ENCODE results near the gene UFD1. TPM values are rescaled to one million over a fixed set of nuclear protein-coding genes. Genes with fewer than 3 reads are reported as not detected.

UFD1 gene
- total and polyA plus RNA-seq, 2 of the 13 experiments (the other 11 are each of a cell fraction or from before 2014, with no cell fraction given), result 47.9 to 51.1 TPM

- TF ChIP-seq ZNF280D (CRISPR knock-in tag; IDR thresholded peaks at IDR 0.05) (0 out of 2 replicates have a peak, but pooled peaks have one; percentile 20), ZNF446 (CRISPR knock-in tag; IDR thresholded peaks at IDR 0.05) (no peak; the same call in 1 of the 2 replicates), ZNF616 (CRISPR knock-in tag; IDR thresholded peaks at IDR 0.05; ENCODE audit: low read depth) (no peak), ZNF513 (CRISPR knock-in tag; conservative IDR thresholded peaks at IDR 0.05) (no peak), ZNF713 (CRISPR knock-in tag; IDR thresholded peaks at IDR 0.05) (no peak), AGO2 (optimal IDR thresholded peaks at IDR 0.05; ENCODE audit: low read depth, low read length) (peak; percentile 86), RFX3 (CRISPR knock-in tag; IDR thresholded peaks at IDR 0.05) (no peak), ZNF274 (CRISPR knock-in tag; IDR thresholded peaks at IDR 0.05) (no peak), FOXM1 (CRISPR knock-in tag; IDR thresholded peaks at IDR 0.05) (no peak), SIX1 (CRISPR knock-in tag; IDR thresholded peaks at IDR 0.05; ENCODE audit: borderline replicate concordance) (no peak), NFYB (CRISPR knock-in tag; IDR thresholded peaks at IDR 0.05) (peak; percentile 98), SMC3 (IDR thresholded peaks at IDR 0.05; ENCODE audit: low read length) (no peak), ASH2L (IDR thresholded peaks at IDR 0.05; ENCODE audit: insufficient read length, low read depth, low read length) (peak; percentile 83), ZNF160 (CRISPR knock-in tag; IDR thresholded peaks at IDR 0.05) (no peak), ZNF749 (CRISPR knock-in tag; IDR thresholded peaks at IDR 0.05; ENCODE audit: borderline replicate concordance) (no peak; the same call in 1 of the 2 replicates), NR2F1 (CRISPR knock-in tag; IDR thresholded peaks at IDR 0.05) (no peak), ZKSCAN8 (CRISPR knock-in tag; IDR thresholded peaks at IDR 0.05; ENCODE audit: borderline replicate concordance) (no peak)
- TF ChIP-seq, protein P1, sequence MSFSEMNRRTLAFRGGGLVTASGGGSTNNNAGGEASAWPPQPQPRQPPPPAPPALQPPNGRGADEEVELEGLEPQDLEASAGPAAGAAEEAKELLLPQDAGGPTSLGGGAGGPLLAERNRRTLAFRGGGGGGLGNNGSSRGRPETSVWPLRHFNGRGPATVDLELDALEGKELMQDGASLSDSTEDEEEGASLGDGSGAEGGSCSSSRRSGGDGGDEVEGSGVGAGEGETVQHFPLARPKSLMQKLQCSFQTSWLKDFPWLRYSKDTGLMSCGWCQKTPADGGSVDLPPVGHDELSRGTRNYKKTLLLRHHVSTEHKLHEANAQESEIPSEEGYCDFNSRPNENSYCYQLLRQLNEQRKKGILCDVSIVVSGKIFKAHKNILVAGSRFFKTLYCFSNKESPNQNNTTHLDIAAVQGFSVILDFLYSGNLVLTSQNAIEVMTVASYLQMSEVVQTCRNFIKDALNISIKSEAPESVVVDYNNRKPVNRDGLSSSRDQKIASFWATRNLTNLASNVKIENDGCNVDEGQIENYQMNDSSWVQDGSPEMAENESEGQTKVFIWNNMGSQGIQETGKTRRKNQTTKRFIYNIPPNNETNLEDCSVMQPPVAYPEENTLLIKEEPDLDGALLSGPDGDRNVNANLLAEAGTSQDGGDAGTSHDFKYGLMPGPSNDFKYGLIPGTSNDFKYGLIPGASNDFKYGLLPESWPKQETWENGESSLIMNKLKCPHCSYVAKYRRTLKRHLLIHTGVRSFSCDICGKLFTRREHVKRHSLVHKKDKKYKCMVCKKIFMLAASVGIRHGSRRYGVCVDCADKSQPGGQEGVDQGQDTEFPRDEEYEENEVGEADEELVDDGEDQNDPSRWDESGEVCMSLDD (CRISPR knock-in tag; IDR thresholded peaks at IDR 0.05; ENCODE audit: borderline replicate concordance), result no peak
- TF ChIP-seq, protein P2, sequence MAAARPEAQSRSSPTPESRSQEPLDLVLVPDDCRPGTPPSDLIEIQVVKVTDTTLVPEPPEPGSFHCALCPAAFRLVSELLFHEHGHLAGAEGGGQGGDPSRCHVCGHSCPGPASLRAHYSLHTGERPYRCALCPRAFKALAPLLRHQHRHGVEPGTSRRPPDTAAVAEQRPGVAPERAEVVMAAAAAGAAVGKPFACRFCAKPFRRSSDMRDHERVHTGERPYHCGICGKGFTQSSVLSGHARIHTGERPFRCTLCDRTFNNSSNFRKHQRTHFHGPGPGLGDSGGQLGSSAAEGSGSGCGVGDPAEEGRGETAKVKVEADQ (CRISPR knock-in tag; IDR thresholded peaks at IDR 0.05; ENCODE audit: borderline replicate concordance), result no peak
- TF ChIP-seq, protein P3, sequence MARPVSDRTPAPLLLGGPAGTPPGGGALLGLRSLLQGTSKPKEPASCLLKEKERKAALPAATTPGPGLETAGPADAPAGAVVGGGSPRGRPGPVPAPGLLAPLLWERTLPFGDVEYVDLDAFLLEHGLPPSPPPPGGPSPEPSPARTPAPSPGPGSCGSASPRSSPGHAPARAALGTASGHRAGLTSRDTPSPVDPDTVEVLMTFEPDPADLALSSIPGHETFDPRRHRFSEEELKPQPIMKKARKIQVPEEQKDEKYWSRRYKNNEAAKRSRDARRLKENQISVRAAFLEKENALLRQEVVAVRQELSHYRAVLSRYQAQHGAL (CRISPR knock-in tag; IDR thresholded peaks at IDR 0.05; ENCODE audit: not compliant biosample characterization), result no peak
Observed at GRCh38 chr22:19447330-19448075, 31.5 kb downstream of the UFD1 start, which contains the start of gene C22orf39 (continued).

Measured in HepG2 (cell line).